ENCODE measurements around the gene SOX1. TPM values are rescaled to one million over a fixed set of nuclear protein-coding genes. Genes with fewer than 3 reads are reported as not detected.

Gene SOX1
- polyA plus RNA-seq, 4 donors: 0.03 TPM; not detected in 3

DNA sequence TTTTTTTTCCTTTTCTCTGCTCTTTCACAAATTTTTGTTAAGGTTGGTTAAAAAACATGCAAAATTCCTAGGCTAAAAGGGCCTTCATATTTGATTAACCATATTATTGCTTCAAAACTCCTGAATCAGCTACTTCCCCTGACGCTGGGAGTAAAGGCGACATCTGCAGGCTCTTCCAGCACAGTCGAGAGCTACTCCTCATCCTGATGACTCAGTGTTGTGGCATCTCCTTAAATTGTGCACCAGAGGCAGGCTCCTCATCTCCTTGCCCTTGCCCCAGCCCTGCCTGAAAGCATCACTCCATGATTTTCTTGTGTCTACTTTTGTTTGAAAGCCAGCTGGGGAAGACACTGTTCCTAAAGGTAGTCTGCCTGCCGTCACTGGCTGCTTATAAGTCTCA lies 24.5 kb upstream of the SOX1 start:
- WGBS, 3 donors: 69 to 76% (median 75%) methylated on average over 4 of the region's 4 CpGs
- FAIRE-seq (no peak), DNase-seq (no peak)
- Histone ChIP-seq H3K27me3 (ENCODE audit: control insufficient read depth in 3 of 3, insufficient read depth in 3 of 3, low read length in 3 of 3) (no peaks in the 10 kb centered on the region), H3K36me3 (ENCODE audit: control insufficient read depth in 3 of 3, insufficient read depth in 2 of 3, low read depth in 1 of 3, low read length in 3 of 3) (no peaks in the 10 kb centered on the region), H3K4me1 (ENCODE audit: control insufficient read depth in 3 of 3, insufficient read depth in 2 of 3, low read depth in 1 of 3, low read length in 2 of 3) (no peaks in the 10 kb centered on the region), H3K9me3 (ENCODE audit: control insufficient read depth in 2 of 2, insufficient read depth in 1 of 2, low read depth in 1 of 2, low read length in 1 of 2) (no peaks in the 10 kb centered on the region), H3K4me3 (ENCODE audit: low read depth in 1 of 3, low read length in 3 of 3) (no peak overlapping the region), H3K27ac (ENCODE audit: low read depth in 1 of 3, low read length in 2 of 3) (no peak overlapping the region)

DNA sequence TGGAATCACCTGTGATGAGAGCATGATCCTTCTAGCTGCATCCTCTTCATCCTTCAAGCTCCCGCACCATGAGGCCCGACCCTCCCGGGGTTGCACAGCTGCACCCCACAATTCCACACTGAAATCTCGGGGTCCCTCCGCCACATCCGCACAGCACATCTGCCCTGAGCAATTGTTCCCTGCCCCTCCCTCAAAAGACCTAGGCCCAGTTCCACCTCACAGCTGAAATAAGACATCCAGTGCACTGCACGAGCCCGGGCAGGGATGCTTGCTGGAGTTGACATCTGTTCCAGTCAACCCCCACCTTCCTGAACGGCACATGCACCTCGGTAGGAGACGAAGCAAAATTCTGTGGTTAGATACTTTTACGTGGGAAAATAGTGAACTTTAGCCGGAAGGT lies 14.7 kb upstream of the SOX1 start:
- FAIRE-seq (no peak), DNase-seq (no peak)
- Histone ChIP-seq H3K27ac (ENCODE audit: low read depth in 1 of 3, low read length in 2 of 3) (no peak overlapping the region), H3K36me3 (ENCODE audit: control insufficient read depth in 3 of 3, insufficient read depth in 2 of 3, low read depth in 1 of 3, low read length in 3 of 3) (no peaks in the 10 kb centered on the region), H3K27me3 (ENCODE audit: control insufficient read depth in 3 of 3, insufficient read depth in 3 of 3, low read length in 3 of 3) (peaks cover 24 to 58% (median 43%) of the 10 kb centered on the region in 3 donors), H3K4me1 (ENCODE audit: control insufficient read depth in 3 of 3, insufficient read depth in 2 of 3, low read depth in 1 of 3, low read length in 2 of 3) (no peaks in the 10 kb centered on the region), H3K4me3 (ENCODE audit: low read depth in 1 of 3, low read length in 3 of 3) (no peak overlapping the region), H3K9me3 (ENCODE audit: control insufficient read depth in 2 of 2, insufficient read depth in 1 of 2, low read depth in 1 of 2, low read length in 1 of 2) (no peaks in the 10 kb centered on the region)
- WGBS, 3 donors: 36 to 44% (median 40%) methylated on average over 13 of the region's 13 CpGs

GRCh38 chr13:112053167-112053743 lies 13.7 kb upstream of the SOX1 start:
- H3K9me3 ChIP-seq (ENCODE audit: control insufficient read depth in 2 of 2, insufficient read depth in 1 of 2, low read depth in 1 of 2, low read length in 1 of 2): no peaks in the 10 kb centered on the region
- H3K36me3 ChIP-seq (ENCODE audit: control insufficient read depth in 3 of 3, insufficient read depth in 2 of 3, low read depth in 1 of 3, low read length in 3 of 3): no peaks in the 10 kb centered on the region
- H3K4me1 ChIP-seq (ENCODE audit: control insufficient read depth in 3 of 3, insufficient read depth in 2 of 3, low read depth in 1 of 3, low read length in 2 of 3): no peaks in the 10 kb centered on the region
- H3K27me3 ChIP-seq (ENCODE audit: control insufficient read depth in 3 of 3, insufficient read depth in 3 of 3, low read length in 3 of 3): peaks cover 31 to 68% (median 51%) of the 10 kb centered on the region in 3 donors
- no peak overlapping the region for H3K4me3 ChIP-seq (ENCODE audit: low read depth in 1 of 3, low read length in 3 of 3)
- no peak overlapping the region for H3K27ac ChIP-seq (ENCODE audit: low read depth in 1 of 3, low read length in 2 of 3)
- 9 to 20% (median 15%) methylated on average over 31 of the region's 31 CpGs for WGBS, 3 donors
- FAIRE-seq (no peak), DNase-seq (no peak)

GRCh38 chr13:112053744-112054615 lies 13.0 kb upstream of the SOX1 start:
- H3K36me3 ChIP-seq (ENCODE audit: control insufficient read depth in 3 of 3, insufficient read depth in 2 of 3, low read depth in 1 of 3, low read length in 3 of 3): no peaks in the 10 kb centered on the region
- peaks cover 32 to 75% (median 56%) of the 10 kb centered on the region in 3 donors for H3K27me3 ChIP-seq (ENCODE audit: control insufficient read depth in 3 of 3, insufficient read depth in 3 of 3, low read length in 3 of 3)
- no peak overlapping the region for H3K27ac ChIP-seq (ENCODE audit: low read depth in 1 of 3, low read length in 2 of 3)
- 4 to 18% (median 11%) methylated on average over 59 to 63 of the region's 63 CpGs for WGBS, 3 donors
- DNase-seq: no peak
- H3K4me3 ChIP-seq (ENCODE audit: low read depth in 1 of 3, low read length in 3 of 3): no peak overlapping the region
- FAIRE-seq: no peak
- no peaks in the 10 kb centered on the region for H3K9me3 ChIP-seq (ENCODE audit: control insufficient read depth in 2 of 2, insufficient read depth in 1 of 2, low read depth in 1 of 2, low read length in 1 of 2)
- H3K4me1 ChIP-seq (ENCODE audit: control insufficient read depth in 3 of 3, insufficient read depth in 2 of 3, low read depth in 1 of 3, low read length in 2 of 3): no peaks in the 10 kb centered on the region

DNA sequence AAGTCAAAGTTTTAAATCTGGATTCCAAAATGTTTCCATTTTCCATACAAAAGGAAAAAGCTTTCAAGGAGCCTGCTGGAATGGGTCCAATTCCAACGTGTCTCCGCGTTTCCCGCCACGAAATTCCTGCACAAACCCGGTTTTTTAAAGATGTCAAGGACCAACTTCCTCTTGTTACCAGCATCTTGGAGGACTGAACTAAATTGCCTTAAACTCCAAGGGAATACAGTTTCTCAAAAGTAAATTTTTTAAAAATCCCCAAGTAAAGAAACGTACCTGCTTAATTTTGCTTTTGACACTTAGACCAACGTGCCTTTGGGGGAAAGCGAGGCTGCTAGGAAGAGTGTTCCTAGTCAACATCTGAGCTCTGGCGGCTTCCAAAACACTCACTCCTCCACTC lies 12.3 kb upstream of the SOX1 start:
- Histone ChIP-seq H3K4me3 (ENCODE audit: low read depth in 1 of 3, low read length in 3 of 3) (no peak overlapping the region), H3K9me3 (ENCODE audit: control insufficient read depth in 2 of 2, insufficient read depth in 1 of 2, low read depth in 1 of 2, low read length in 1 of 2) (no peaks in the 10 kb centered on the region), H3K36me3 (ENCODE audit: control insufficient read depth in 3 of 3, insufficient read depth in 2 of 3, low read depth in 1 of 3, low read length in 3 of 3) (no peaks in the 10 kb centered on the region), H3K4me1 (ENCODE audit: control insufficient read depth in 3 of 3, insufficient read depth in 2 of 3, low read depth in 1 of 3, low read length in 2 of 3) (no peaks in the 10 kb centered on the region), H3K27me3 (ENCODE audit: control insufficient read depth in 3 of 3, insufficient read depth in 3 of 3, low read length in 3 of 3) (peaks cover 32 to 82% (median 62%) of the 10 kb centered on the region in 3 donors), H3K27ac (ENCODE audit: low read depth in 1 of 3, low read length in 2 of 3) (no peak overlapping the region)
- no peak for FAIRE-seq
- no peak for DNase-seq
- 6 to 10% (median 9%) methylated on average over 10 of the region's 10 CpGs for WGBS, 3 donors

DNA sequence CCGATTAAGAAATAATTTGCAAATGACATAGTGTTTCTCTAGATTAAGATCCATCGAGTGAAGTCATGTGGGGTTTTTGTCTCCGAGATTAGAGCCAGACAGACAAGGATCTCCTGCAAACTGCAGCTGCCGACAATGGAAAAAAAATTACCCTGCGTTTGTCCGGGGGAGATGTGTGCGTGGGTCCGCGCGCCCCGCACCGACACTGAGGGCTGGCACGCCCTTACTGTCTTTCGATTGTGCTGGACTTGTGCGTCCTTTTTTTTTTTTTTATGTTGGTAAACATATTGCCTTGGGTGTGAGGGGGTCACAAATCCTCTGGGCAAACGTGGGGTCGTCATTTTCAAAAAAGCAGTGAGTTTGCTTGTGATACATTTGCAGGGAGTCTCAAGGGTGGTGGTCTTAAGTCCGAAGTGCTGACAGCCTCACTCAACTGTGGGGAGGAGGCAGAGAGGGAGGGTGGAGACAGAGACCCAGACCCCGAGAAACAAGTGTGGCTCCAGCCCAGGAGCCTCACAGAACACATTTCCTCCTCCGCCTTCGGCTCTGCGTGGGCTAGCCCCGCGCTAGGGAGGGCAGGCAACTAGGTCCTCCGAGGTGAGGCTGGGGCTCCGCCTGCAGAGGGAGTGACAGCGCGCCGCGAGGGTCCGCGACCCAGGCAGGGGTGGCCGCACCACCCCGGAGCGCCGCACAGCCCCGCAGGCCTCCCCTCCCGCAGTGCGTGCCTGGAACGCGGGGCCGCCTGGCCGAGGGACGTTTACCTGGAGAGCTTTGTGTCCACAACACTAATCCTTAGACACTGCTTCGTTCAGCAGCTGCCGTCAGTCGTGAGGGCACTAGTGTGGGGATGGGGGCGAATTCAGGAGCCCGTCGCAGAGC lies 11.7 kb upstream of the SOX1 start:
- no peak overlapping the region for H3K27ac ChIP-seq (ENCODE audit: low read depth in 1 of 3, low read length in 2 of 3)
- FAIRE-seq (no peak), DNase-seq (no peak)
- H3K4me3 ChIP-seq (ENCODE audit: low read depth in 1 of 3, low read length in 3 of 3): no peak overlapping the region
- no peaks in the 10 kb centered on the region for H3K9me3 ChIP-seq (ENCODE audit: control insufficient read depth in 2 of 2, insufficient read depth in 1 of 2, low read depth in 1 of 2, low read length in 1 of 2)
- no peaks in the 10 kb centered on the region for H3K4me1 ChIP-seq (ENCODE audit: control insufficient read depth in 3 of 3, insufficient read depth in 2 of 3, low read depth in 1 of 3, low read length in 2 of 3)
- H3K27me3 ChIP-seq (ENCODE audit: control insufficient read depth in 3 of 3, insufficient read depth in 3 of 3, low read length in 3 of 3): peaks cover 35 to 87% (median 65%) of the 10 kb centered on the region in 3 donors
- 7 to 18% (median 15%) methylated on average over 48 to 50 of the region's 50 CpGs for whole genome bisulfite sequencing, 3 donors
- no peaks in the 10 kb centered on the region for H3K36me3 ChIP-seq (ENCODE audit: control insufficient read depth in 3 of 3, insufficient read depth in 2 of 3, low read depth in 1 of 3, low read length in 3 of 3)

GRCh38 chr13:112055915-112056269 lies 11.1 kb upstream of the SOX1 start:
- Histone ChIP-seq H3K4me1 (ENCODE audit: control insufficient read depth in 3 of 3, insufficient read depth in 2 of 3, low read depth in 1 of 3, low read length in 2 of 3) (no peaks in the 10 kb centered on the region), H3K27ac (ENCODE audit: low read depth in 1 of 3, low read length in 2 of 3) (no peak overlapping the region), H3K27me3 (ENCODE audit: control insufficient read depth in 3 of 3, insufficient read depth in 3 of 3, low read length in 3 of 3) (peaks cover 35 to 91% (median 68%) of the 10 kb centered on the region in 3 donors), H3K4me3 (ENCODE audit: low read depth in 1 of 3, low read length in 3 of 3) (no peak overlapping the region), H3K36me3 (ENCODE audit: control insufficient read depth in 3 of 3, insufficient read depth in 2 of 3, low read depth in 1 of 3, low read length in 3 of 3) (no peaks in the 10 kb centered on the region), H3K9me3 (ENCODE audit: control insufficient read depth in 2 of 2, insufficient read depth in 1 of 2, low read depth in 1 of 2, low read length in 1 of 2) (no peaks in the 10 kb centered on the region)
- 5 to 14% (median 10%) methylated on average over 27 to 32 of the region's 32 CpGs for WGBS, 3 donors
- DNase-seq (no peak), FAIRE-seq (no peak)

DNA sequence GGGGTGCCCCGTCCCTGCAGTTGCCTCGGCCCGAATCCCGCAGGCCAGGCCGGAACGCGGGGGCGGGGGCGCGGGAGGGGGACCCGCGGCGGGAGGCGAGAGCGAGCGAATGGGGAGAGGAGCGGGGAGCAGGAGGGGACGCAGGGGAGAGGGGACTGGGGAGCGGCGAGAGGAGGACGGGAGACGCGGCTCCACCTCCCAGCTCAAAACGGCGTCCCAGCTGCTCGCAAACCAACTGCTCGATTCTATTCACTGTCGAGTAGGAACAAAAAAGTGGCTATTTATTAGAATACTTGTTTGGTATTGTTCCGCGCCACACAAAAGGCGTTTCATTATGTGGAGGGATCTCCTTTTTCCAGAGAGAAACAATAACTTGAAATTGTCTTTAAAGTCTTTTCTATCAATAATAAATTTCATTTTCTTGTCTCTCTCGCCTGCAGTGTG lies 10.6 kb upstream of the SOX1 start:
- Histone ChIP-seq H3K4me1 (ENCODE audit: control insufficient read depth in 3 of 3, insufficient read depth in 2 of 3, low read depth in 1 of 3, low read length in 2 of 3) (no peaks in the 10 kb centered on the region), H3K27me3 (ENCODE audit: control insufficient read depth in 3 of 3, insufficient read depth in 3 of 3, low read length in 3 of 3) (peaks cover 35 to 92% (median 71%) of the 10 kb centered on the region in 3 donors), H3K27ac (ENCODE audit: low read depth in 1 of 3, low read length in 2 of 3) (no peak overlapping the region), H3K9me3 (ENCODE audit: control insufficient read depth in 2 of 2, insufficient read depth in 1 of 2, low read depth in 1 of 2, low read length in 1 of 2) (no peaks in the 10 kb centered on the region), H3K36me3 (ENCODE audit: control insufficient read depth in 3 of 3, insufficient read depth in 2 of 3, low read depth in 1 of 3, low read length in 3 of 3) (no peaks in the 10 kb centered on the region), H3K4me3 (ENCODE audit: low read depth in 1 of 3, low read length in 3 of 3) (no peak overlapping the region)
- 3 to 11% (median 7%) methylated on average over 29 to 32 of the region's 32 CpGs for WGBS, 3 donors
- FAIRE-seq (no peak), DNase-seq (no peak)
